Activated CD4-positive, alpha-beta T cell treated with anti-CD3 and anti-CD28 coated beads, Interleukin-2, Interleukin-4, amounts not matched to agents 100 ng/mL and 50 ng/mL, durations not matched to agents 16 hours and 8 hours (primary cell): ENCODE results near the gene TACC3.
"Not testable (repeated sequence)": the region's sequence is repeated elsewhere in the genome, so short reads cannot be mapped to it uniquely, and the experiment has no call there.

Experiments
- DNase-seq: peaks from one replicate; pipeline ENCODE4 v3.0.0-alpha.2; 2020; ENCODE audit warnings: low spot score

Gene TACC3

GRCh38 chr4:1721003-1721665 lies at the start of gene TACC3, which contains the start of gene TMEM129:
TSS of gene TACC3 (plus strand) at chr4:1721521. CDS start at chr4:1723422, 1,901 bp downstream.
TSS of gene TMEM129 (minus strand) at chr4:1721323. CDS start at chr4:1720837, 486 bp downstream.
- DNase-seq = peak; percentile 95

- DNase-seq = no peak
Measured at GRCh38 chr4:1673671-1674070, 47.6 kb upstream of the TACC3 start.

- DNase-seq = no peak
Measured at GRCh38 chr4:1674682-1675081, 46.6 kb upstream of the TACC3 start.

GRCh38 chr4:1675136-1675801 lies 46.1 kb upstream of the TACC3 start:
- no peak for DNase-seq

- no peak for DNase-seq
Measured at GRCh38 chr4:1675802-1676137, 45.6 kb upstream of the TACC3 start.

- no peak for DNase-seq
Measured at GRCh38 chr4:1676605-1677525, 44.5 kb upstream of the TACC3 start.

GRCh38 chr4:1678244-1678643 lies 43.1 kb upstream of the TACC3 start:
- DNase-seq = no peak

GRCh38 chr4:1682860-1683259 lies 38.5 kb upstream of the TACC3 start:
- no peak for DNase-seq

- peak; percentile 13 for DNase-seq
Measured at GRCh38 chr4:1683261-1683735, 38.0 kb upstream of the TACC3 start.

- DNase-seq = no peak
Measured at GRCh38 chr4:1683736-1684505, 37.4 kb upstream of the TACC3 start, which contains the start of gene FAM53A. TSS of gene FAM53A (minus strand) at chr4:1684313. CDS start at chr4:1668741, 15,572 bp downstream.

GRCh38 chr4:1684506-1685234 lies 36.7 kb upstream of the TACC3 start:
- peak; percentile 94 for DNase-seq

GRCh38 chr4:1685235-1686150 lies 35.8 kb upstream of the TACC3 start:
- no peak for DNase-seq

GRCh38 chr4:1686440-1687036 lies 34.8 kb upstream of the TACC3 start:
- no peak for DNase-seq

- DNase-seq = no peak
Measured at GRCh38 chr4:1690698-1691097, 30.6 kb upstream of the TACC3 start.

- no peak for DNase-seq
Measured at GRCh38 chr4:1691737-1692373, 29.5 kb upstream of the TACC3 start.

- peak; percentile 84 for DNase-seq
Measured at GRCh38 chr4:1693131-1693896, 28.0 kb upstream of the TACC3 start.

GRCh38 chr4:1695913-1696312 lies 25.4 kb upstream of the TACC3 start:
- DNase-seq = no peak

GRCh38 chr4:1701671-1702070 lies 19.6 kb upstream of the TACC3 start:
- not testable (repeated sequence) for DNase-seq
